RCC 7860 (cell line): ENCODE measurements around the gene XIRP2.

ENCODE experiments used
- DNase-seq: peaks from one replicate; pipeline ENCODE4 v3.0.0-alpha.2; 2015; ENCODE audit warnings: low spot score
- FAIRE-seq: peaks from 2 replicates; lab custom pipeline; 2012; peaks lifted over from hg19 to GRCh38; lab: Jason Lieb, UNC

Gene XIRP2

GRCh38 chr2:166888180-166888579 lies at the start of gene XIRP2:
TSS of gene XIRP2 (plus strand) at chr2:166888480. CDS start at chr2:166903483, 15,003 bp downstream.
- FAIRE-seq (no peak), DNase-seq (no peak)

GRCh38 chr2:166841152-166841551 lies 47.1 kb upstream of the XIRP2 start:
- FAIRE-seq (no peak), DNase-seq (no peak)

- DNase-seq: no peak
- no peak for FAIRE-seq
Measured at GRCh38 chr2:166841679-166842078, 46.6 kb upstream of the XIRP2 start.

- FAIRE-seq: no peak
- DNase-seq: no peak
Measured at GRCh38 chr2:166844111-166844510, 44.2 kb upstream of the XIRP2 start.

GRCh38 chr2:166862468-166863132 lies 25.7 kb upstream of the XIRP2 start:
- FAIRE-seq: no peak
- no peak for DNase-seq

GRCh38 chr2:166867874-166868514 lies 20.3 kb upstream of the XIRP2 start:
- DNase-seq (no peak), FAIRE-seq (no peak)

- DNase-seq (no peak), FAIRE-seq (no peak)
Measured at GRCh38 chr2:166870346-166870745, 17.9 kb upstream of the XIRP2 start.

GRCh38 chr2:166881177-166881576 lies 7.1 kb upstream of the XIRP2 start:
- DNase-seq (no peak), FAIRE-seq (no peak)

- FAIRE-seq (no peak), DNase-seq (no peak)
Measured at GRCh38 chr2:166882851-166883250, 5.4 kb upstream of the XIRP2 start.

- no peak for FAIRE-seq
- no peak for DNase-seq
Measured at GRCh38 chr2:166891727-166892126, 3.4 kb downstream of the XIRP2 start.

- no peak for DNase-seq
- FAIRE-seq: no peak
Measured at GRCh38 chr2:166892397-166892796, 4.1 kb downstream of the XIRP2 start.

GRCh38 chr2:166895243-166895642 lies 7.0 kb downstream of the XIRP2 start:
- FAIRE-seq: no peak
- no peak for DNase-seq

GRCh38 chr2:166897666-166898065 lies 9.4 kb downstream of the XIRP2 start:
- DNase-seq: no peak
- FAIRE-seq: no peak

GRCh38 chr2:166899676-166900075 lies 11.4 kb downstream of the XIRP2 start:
- no peak for DNase-seq
- FAIRE-seq: no peak

- FAIRE-seq (no peak), DNase-seq (peak; percentile 27)
Measured at GRCh38 chr2:166900700-166901099, 12.4 kb downstream of the XIRP2 start.

- FAIRE-seq: no peak
Measured at GRCh38 chr2:166901336-166901735, 13.1 kb downstream of the XIRP2 start.

GRCh38 chr2:166916987-166917386 lies 28.7 kb downstream of the XIRP2 start:
- DNase-seq: no peak
- no peak for FAIRE-seq

More at GRCh38 chr2:166901336-166901735, 13.1 kb downstream of the XIRP2 start:
- DNase-seq: no peak

- no peak for FAIRE-seq
- DNase-seq: no peak
Measured at GRCh38 chr2:166917415-166917814, 29.1 kb downstream of the XIRP2 start.

- FAIRE-seq (no peak), DNase-seq (no peak)
Measured at GRCh38 chr2:166921261-166921896, 33.1 kb downstream of the XIRP2 start.

GRCh38 chr2:166924967-166925366 lies 36.7 kb downstream of the XIRP2 start:
- DNase-seq: no peak
- no peak for FAIRE-seq

GRCh38 chr2:166926657-166927056 lies 38.4 kb downstream of the XIRP2 start:
- no peak for DNase-seq
- no peak for FAIRE-seq

- FAIRE-seq (no peak), DNase-seq (no peak)
Measured at GRCh38 chr2:166932032-166932431, 43.8 kb downstream of the XIRP2 start.
